ENCODE data around the gene NUP214. TPM values are rescaled to one million over a fixed set of nuclear protein-coding genes. Genes with fewer than 3 reads are reported as not detected.

Gene NUP214
- total and polyA plus RNA-seq, 2 of the 4 experiments (the other 2 are of a cell fraction), result 7.9 to 13.4 TPM

DNA sequence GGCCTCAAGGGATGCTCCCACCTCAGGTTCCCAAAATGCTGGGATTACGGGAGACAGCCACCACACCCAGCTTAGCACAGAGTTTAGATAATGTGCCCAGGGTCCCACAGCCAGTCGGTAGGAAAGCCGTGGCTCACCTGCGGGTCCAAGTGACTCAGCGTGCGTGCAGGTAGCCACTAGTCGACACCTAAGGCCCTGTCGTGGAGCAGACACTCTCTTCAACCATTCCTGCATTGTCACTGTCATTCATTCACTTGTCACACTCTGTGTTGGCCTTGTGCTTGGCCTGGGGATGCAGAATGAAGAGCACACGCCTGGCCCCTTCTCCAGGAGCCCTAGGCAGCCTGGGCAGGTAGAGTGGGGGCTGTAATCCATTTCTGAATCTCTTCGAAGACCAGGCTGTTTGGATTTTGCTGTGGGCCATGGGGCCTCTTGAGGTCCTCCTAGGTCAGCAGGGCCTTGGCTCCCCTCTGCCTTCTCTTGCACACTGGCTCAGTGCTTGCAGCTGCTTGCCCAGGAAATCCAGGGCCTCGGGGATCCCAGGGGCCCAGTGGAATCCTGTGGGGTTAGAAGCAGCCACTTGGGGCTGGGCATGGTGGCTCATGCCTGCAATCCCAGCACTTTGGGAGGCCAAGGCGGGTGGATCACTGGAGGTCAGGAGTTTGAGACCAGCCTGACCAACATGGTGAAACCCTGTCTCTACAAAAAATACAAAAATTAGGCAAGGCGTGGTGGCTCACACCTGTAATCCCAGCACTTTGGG is 35.2 kb upstream of the NUP214 start:
- peaks cover 49% of the 10 kb centered on the region for H3K27me3 ChIP-seq (ENCODE audit: control insufficient read depth, insufficient read depth, low read length)
- in situ Hi-C loops (cut with MboI; ENCODE audit: low sequenced_read_pairs) (no loop called here), intact Hi-C loops (cut with micrococcal nuclease) (no loop called here), dilution Hi-C loops (cut with HindIII; ENCODE audit: low sequenced_read_pairs, unreplicated experiment) (no loop called here)
- BruUV-seq (replicated peaks), result no TSS peak
- H3K9me1 ChIP-seq (ENCODE audit: insufficient read depth, low read length), result no peaks in the 10 kb centered on the region
- no peak overlapping the region for H4K5ac ChIP-seq (ENCODE audit: low read depth, low read length)
- no peaks in the 10 kb centered on the region for H3K36me3 ChIP-seq (ENCODE audit: control insufficient read depth, insufficient read depth, low read length)
- H3K9ac ChIP-seq (ENCODE audit: low read depth, low read length), result no peak overlapping the region
- no peak overlapping the region for H3K4me3 ChIP-seq (ENCODE audit: insufficient read depth, low read depth, low read length)
- H3K23ac ChIP-seq (ENCODE audit: low read depth, low read length), result no peak overlapping the region
- no peak overlapping the region for H4K8ac ChIP-seq (ENCODE audit: low read depth in 2 of 2, low read length in 2 of 2)
- ChIA-PET POLR2A (ENCODE audit: unreplicated experiment) (no interaction called here), CTCF (no interaction called here)
- H2AK9ac ChIP-seq (replicated peaks; ENCODE audit: low read depth, low read length, poor library complexity), result no peak overlapping the region
- no peak overlapping the region for H2BK5ac ChIP-seq (ENCODE audit: low read depth, low read length, poor library complexity, severe bottlenecking)
- H4K91ac ChIP-seq (ENCODE audit: insufficient read depth, low read depth, low read length), result no peak overlapping the region
- DNase-seq (no peak), ATAC-seq (ENCODE audit: low read depth) (no peak)
- no peaks in the 10 kb centered on the region for H3K79me1 ChIP-seq (ENCODE audit: low read depth in 1 of 2, low read length in 2 of 2)
- no peak overlapping the region for H2AFZ ChIP-seq (replicated peaks; ENCODE audit: low read length, poor library complexity)
- H3K56ac ChIP-seq (ENCODE audit: extremely low read depth, insufficient read depth, low read length), result no peak overlapping the region
- no peaks in the 10 kb centered on the region for H3K4me1 ChIP-seq (ENCODE audit: control insufficient read depth, insufficient read depth, low read length)
- H3K18ac ChIP-seq (ENCODE audit: low read depth, low read length), result no peak overlapping the region
- H2AK5ac ChIP-seq (ENCODE audit: low read depth, low read length), result no peak overlapping the region
- no peak overlapping the region for H3K14ac ChIP-seq (replicated peaks; ENCODE audit: low read depth, low read length)
- 70% methylated on average over 2 of the region's 13 CpGs; no CpG with 5 or more reads in 1 of the 2 experiments for WGBS, 2 experiments (ENCODE audit: extremely low coverage in 2 of 2, insufficient read length in 1 of 2)
- no peak overlapping the region for H2BK120ac ChIP-seq (ENCODE audit: low read depth, low read length)
- no peak overlapping the region for H2BK20ac ChIP-seq (ENCODE audit: low read depth, low read length)
- no peak overlapping the region for H3K4me2 ChIP-seq (ENCODE audit: low read depth, low read length)
- TF ChIP-seq MXI1 (IDR thresholded peaks at IDR 0.05; ENCODE audit: borderline replicate concordance, low read depth, low read length), result no peak
- no peak for TF ChIP-seq RFX5 (IDR thresholded peaks at IDR 0.05; ENCODE audit: low read depth, low read length)
- no peak for TF ChIP-seq MAZ (IDR thresholded peaks at IDR 0.05; ENCODE audit: borderline replicate concordance, low read depth, low read length)
- no peak for TF ChIP-seq MAFK (IDR thresholded peaks at IDR 0.05; ENCODE audit: low read depth, low read length)
- TF ChIP-seq RAD21 (IDR thresholded peaks at IDR 0.05; ENCODE audit: low read length), result no peak
- no peak for TF ChIP-seq CHD1 (IDR thresholded peaks at IDR 0.05; ENCODE audit: low read depth, low read length)
- TF ChIP-seq CEBPB (IDR thresholded peaks at IDR 0.05; ENCODE audit: low read depth, low read length), result no peak
- TF ChIP-seq POLR2A (IDR thresholded peaks at IDR 0.05; ENCODE audit: low read depth, low read length), result no peak
- TF ChIP-seq FOS (IDR thresholded peaks at IDR 0.05; ENCODE audit: low read depth, low read length), result no peak
- no peak for TF ChIP-seq NFE2L2 (IDR thresholded peaks at IDR 0.05; ENCODE audit: low read depth, low read length)
- no peak for TF ChIP-seq RCOR1 (IDR thresholded peaks at IDR 0.05; ENCODE audit: insufficient replicate concordance, low read length)
- no peak for TF ChIP-seq SMC3 (IDR thresholded peaks at IDR 0.05; ENCODE audit: low read depth, low read length)
- TF ChIP-seq, protein P1, sequence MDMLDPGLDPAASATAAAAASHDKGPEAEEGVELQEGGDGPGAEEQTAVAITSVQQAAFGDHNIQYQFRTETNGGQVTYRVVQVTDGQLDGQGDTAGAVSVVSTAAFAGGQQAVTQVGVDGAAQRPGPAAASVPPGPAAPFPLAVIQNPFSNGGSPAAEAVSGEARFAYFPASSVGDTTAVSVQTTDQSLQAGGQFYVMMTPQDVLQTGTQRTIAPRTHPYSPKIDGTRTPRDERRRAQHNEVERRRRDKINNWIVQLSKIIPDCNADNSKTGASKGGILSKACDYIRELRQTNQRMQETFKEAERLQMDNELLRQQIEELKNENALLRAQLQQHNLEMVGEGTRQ (IDR thresholded peaks at IDR 0.05; ENCODE audit: low read depth, low read length), result no peak
- H3K27ac ChIP-seq (ENCODE audit: insufficient read depth, low read length), result no peak overlapping the region
- H4K20me1 ChIP-seq (ENCODE audit: insufficient read depth, low read length), result no peaks in the 10 kb centered on the region
- no peak overlapping the region for H2BK15ac ChIP-seq (ENCODE audit: low read depth, low read length)
- no peaks in the 10 kb centered on the region for H3K9me3 ChIP-seq (ENCODE audit: control insufficient read depth, insufficient read depth, low read length)
- no peak overlapping the region for H3K4ac ChIP-seq (ENCODE audit: low read depth, low read length)
